GM12878 (cell line): ENCODE results near the gene CFDP1. TPM values are rescaled to one million over a fixed set of nuclear protein-coding genes. Genes with fewer than 3 reads are reported as not detected.
A peak's percentile ranks its signal among the peaks of the same experiment; 100 is the strongest.

Experiments used
- CBFB ChIP-seq: IDR thresholded peaks from 2 replicates; pipeline ENCODE4 v1.6.1; 2016; ENCODE audit warnings: antibody characterized with exemption, low read depth
- CHD2 ChIP-seq: IDR thresholded peaks from 2 replicates; pipeline ENCODE4 v1.6.1; 2011; ENCODE audit warnings: low read depth, low read length, improper control_type of control experiment, borderline replicate concordance
- HDGF ChIP-seq: fragments of 450-650 bp; IDR thresholded peaks from 2 replicates; pipeline ENCODE4 v1.6.1; 2016; ENCODE audit warnings: antibody characterized with exemption
- LARP7 ChIP-seq: fragments of 450-650 bp; IDR thresholded peaks from 2 replicates; pipeline ENCODE4 v1.6.1; 2017; ENCODE audit warnings: mild to moderate bottlenecking
- MEF2A ChIP-seq: IDR thresholded peaks from 2 replicates; pipeline ENCODE4 v1.6.1; 2011; ENCODE audit warnings: low read depth, mild to moderate bottlenecking, low read length, moderate library complexity; ENCODE audit not compliant: insufficient read depth
- MEF2B ChIP-seq: fragments of 450-650 bp; IDR thresholded peaks from 2 replicates; pipeline ENCODE4 v1.6.1; 2018; ENCODE audit warnings: mild to moderate bottlenecking, moderate library complexity; ENCODE audit not compliant: partially characterized antibody, poor library complexity, severe bottlenecking
- NR2F1 ChIP-seq: fragments of 450-650 bp; conservative IDR thresholded peaks from 2 replicates; pipeline ENCODE4 v1.6.1; 2017; ENCODE audit warnings: mild to moderate bottlenecking
- POU2F2 ChIP-seq: IDR thresholded peaks from 3 replicates; pipeline ENCODE4 v1.6.1; 2011; ENCODE audit warnings: low read depth, mild to moderate bottlenecking, low read length, borderline replicate concordance
- RUNX3 ChIP-seq: IDR thresholded peaks from 2 replicates; pipeline ENCODE4 v1.6.1; 2012; ENCODE audit warnings: low read length, inconsistent platforms
- SMC3 ChIP-seq: IDR thresholded peaks from 2 replicates; pipeline ENCODE4 v1.6.1; 2011; ENCODE audit warnings: low read length, improper control_type of control experiment, borderline replicate concordance
- TCF3 ChIP-seq: IDR thresholded peaks from 2 replicates; pipeline ENCODE4 v1.6.1; 2012; ENCODE audit warnings: low read depth, mild to moderate bottlenecking, low read length, borderline replicate concordance; ENCODE audit not compliant: insufficient read depth
- ZBED1 ChIP-seq: IDR thresholded peaks from 2 replicates; pipeline ENCODE4 v1.6.1; 2016; ENCODE audit warnings: borderline replicate concordance
- polyA plus RNA-seq, 11 experiments: library from polyadenylated mRNA; depleted of rRNA in 4 of 11; unstranded in 6 of 11; stranded (reverse) in 5 of 11; fragments of >200 nt; fragmentation: Nextera tagmentation in 4 of 11; fragmentation: Illumina TruSeq in 1 of 11; extraction: Ambion mirVana in 4 of 11; extraction: Trizol in 1 of 11; gene quantifications; 1 replicate in 1 of 11; 2 replicates in 10 of 11; pipeline versions ENCODE4 v1.2.1 to v1.2.3, GENCODE V29; 2011 to 2016; ENCODE audit warnings: inconsistent platforms in 2 of 11, missing spikeins in 2 of 11, low read depth in 1 of 11
- total RNA-seq, 4 experiments: library from RNA; depleted of rRNA in 3 of 4; stranded (reverse); fragments of >200 nt in 3 of 4; fragmentation: Illumina TruSeq in 1 of 4; extraction: Trizol in 1 of 4; gene quantifications; 2 replicates each; pipeline versions ENCODE4 v1.2.1 to v1.2.3, GENCODE V29; 2013 to 2021
- TF ChIP-seq, protein P1 (sequence below): fragments of 450-650 bp; IDR thresholded peaks from 2 replicates; pipeline ENCODE4 v1.6.1; 2017; ENCODE audit warnings: mild to moderate bottlenecking, low read depth, inconsistent platforms; ENCODE audit not compliant: poor library complexity, severe bottlenecking
- TF ChIP-seq, protein P2 (sequence below): fragments of 450-650 bp; IDR thresholded peaks from 2 replicates; pipeline ENCODE4 v1.6.1; 2016; ENCODE audit warnings: mild to moderate bottlenecking, moderate library complexity, borderline replicate concordance
- TF ChIP-seq, protein P3 (sequence below): fragments of 450-650 bp; IDR thresholded peaks from 2 replicates; pipeline ENCODE4 v1.6.1; 2017; ENCODE audit warnings: mild to moderate bottlenecking, moderate library complexity
- TF ChIP-seq, protein P4 (sequence below): fragments of 450-650 bp; conservative IDR thresholded peaks from 2 replicates; pipeline ENCODE4 v1.6.1; 2017; ENCODE audit warnings: mild to moderate bottlenecking, moderate library complexity
- TF ChIP-seq, protein P5 (sequence below): fragments of 450-650 bp; IDR thresholded peaks from 2 replicates; pipeline ENCODE4 v1.6.1; 2016; ENCODE audit warnings: mild to moderate bottlenecking

CFDP1 gene
- total and polyA plus RNA-seq, 10 of the 15 experiments (the other 5 are each of a cell fraction or from before 2014, with no cell fraction given): 22.3 to 64.8 (median 36.7) TPM

DNA sequence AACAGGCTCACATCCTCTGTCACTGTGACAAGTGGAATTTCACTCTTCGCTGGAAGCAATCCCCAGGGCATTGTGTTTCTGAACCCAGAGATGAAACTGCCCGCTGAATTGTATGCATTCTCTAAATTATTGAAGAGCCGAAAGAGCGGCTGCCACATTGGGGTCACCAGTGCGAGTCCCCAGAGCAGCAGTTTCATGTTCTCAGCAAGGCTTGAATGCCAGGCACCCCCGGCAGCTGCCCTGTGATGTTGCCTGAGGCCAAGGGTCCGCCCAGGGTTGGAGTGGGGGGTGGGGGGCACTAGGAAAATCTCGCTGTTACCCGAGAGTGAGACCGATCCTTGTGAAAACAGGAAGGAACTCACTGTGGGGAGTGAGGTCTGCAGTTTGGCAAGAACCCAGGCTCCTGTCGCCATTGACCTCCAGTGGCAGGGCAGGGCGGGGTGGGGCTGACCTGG lies 161.2 kb downstream of the CFDP1 start (continued):
- TF ChIP-seq, protein P1, sequence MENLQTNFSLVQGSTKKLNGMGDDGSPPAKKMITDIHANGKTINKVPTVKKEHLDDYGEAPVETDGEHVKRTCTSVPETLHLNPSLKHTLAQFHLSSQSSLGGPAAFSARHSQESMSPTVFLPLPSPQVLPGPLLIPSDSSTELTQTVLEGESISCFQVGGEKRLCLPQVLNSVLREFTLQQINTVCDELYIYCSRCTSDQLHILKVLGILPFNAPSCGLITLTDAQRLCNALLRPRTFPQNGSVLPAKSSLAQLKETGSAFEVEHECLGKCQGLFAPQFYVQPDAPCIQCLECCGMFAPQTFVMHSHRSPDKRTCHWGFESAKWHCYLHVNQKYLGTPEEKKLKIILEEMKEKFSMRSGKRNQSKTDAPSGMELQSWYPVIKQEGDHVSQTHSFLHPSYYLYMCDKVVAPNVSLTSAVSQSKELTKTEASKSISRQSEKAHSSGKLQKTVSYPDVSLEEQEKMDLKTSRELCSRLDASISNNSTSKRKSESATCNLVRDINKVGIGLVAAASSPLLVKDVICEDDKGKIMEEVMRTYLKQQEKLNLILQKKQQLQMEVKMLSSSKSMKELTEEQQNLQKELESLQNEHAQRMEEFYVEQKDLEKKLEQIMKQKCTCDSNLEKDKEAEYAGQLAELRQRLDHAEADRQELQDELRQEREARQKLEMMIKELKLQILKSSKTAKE: no peak
- TF ChIP-seq MEF2A: no peak
- TF ChIP-seq CBFB: no peak
- 0 out of 2 replicates have a peak, but pooled peaks have one; percentile 6 for TF ChIP-seq RUNX3
- TF ChIP-seq SMC3: no peak
- TF ChIP-seq ZBED1: no peak
- no peak for TF ChIP-seq POU2F2
- TF ChIP-seq, protein P2, sequence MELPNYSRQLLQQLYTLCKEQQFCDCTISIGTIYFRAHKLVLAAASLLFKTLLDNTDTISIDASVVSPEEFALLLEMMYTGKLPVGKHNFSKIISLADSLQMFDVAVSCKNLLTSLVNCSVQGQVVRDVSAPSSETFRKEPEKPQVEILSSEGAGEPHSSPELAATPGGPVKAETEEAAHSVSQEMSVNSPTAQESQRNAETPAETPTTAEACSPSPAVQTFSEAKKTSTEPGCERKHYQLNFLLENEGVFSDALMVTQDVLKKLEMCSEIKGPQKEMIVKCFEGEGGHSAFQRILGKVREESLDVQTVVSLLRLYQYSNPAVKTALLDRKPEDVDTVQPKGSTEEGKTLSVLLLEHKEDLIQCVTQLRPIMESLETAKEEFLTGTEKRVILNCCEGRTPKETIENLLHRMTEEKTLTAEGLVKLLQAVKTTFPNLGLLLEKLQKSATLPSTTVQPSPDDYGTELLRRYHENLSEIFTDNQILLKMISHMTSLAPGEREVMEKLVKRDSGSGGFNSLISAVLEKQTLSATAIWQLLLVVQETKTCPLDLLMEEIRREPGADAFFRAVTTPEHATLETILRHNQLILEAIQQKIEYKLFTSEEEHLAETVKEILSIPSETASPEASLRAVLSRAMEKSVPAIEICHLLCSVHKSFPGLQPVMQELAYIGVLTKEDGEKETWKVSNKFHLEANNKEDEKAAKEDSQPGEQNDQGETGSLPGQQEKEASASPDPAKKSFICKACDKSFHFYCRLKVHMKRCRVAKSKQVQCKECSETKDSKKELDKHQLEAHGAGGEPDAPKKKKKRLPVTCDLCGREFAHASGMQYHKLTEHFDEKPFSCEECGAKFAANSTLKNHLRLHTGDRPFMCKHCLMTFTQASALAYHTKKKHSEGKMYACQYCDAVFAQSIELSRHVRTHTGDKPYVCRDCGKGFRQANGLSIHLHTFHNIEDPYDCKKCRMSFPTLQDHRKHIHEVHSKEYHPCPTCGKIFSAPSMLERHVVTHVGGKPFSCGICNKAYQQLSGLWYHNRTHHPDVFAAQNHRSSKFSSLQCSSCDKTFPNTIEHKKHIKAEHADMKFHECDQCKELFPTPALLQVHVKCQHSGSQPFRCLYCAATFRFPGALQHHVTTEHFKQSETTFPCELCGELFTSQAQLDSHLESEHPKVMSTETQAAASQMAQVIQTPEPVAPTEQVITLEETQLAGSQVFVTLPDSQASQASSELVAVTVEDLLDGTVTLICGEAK: no peak
- no peak for TF ChIP-seq TCF3
- no peak for TF ChIP-seq HDGF
- TF ChIP-seq, protein P3, sequence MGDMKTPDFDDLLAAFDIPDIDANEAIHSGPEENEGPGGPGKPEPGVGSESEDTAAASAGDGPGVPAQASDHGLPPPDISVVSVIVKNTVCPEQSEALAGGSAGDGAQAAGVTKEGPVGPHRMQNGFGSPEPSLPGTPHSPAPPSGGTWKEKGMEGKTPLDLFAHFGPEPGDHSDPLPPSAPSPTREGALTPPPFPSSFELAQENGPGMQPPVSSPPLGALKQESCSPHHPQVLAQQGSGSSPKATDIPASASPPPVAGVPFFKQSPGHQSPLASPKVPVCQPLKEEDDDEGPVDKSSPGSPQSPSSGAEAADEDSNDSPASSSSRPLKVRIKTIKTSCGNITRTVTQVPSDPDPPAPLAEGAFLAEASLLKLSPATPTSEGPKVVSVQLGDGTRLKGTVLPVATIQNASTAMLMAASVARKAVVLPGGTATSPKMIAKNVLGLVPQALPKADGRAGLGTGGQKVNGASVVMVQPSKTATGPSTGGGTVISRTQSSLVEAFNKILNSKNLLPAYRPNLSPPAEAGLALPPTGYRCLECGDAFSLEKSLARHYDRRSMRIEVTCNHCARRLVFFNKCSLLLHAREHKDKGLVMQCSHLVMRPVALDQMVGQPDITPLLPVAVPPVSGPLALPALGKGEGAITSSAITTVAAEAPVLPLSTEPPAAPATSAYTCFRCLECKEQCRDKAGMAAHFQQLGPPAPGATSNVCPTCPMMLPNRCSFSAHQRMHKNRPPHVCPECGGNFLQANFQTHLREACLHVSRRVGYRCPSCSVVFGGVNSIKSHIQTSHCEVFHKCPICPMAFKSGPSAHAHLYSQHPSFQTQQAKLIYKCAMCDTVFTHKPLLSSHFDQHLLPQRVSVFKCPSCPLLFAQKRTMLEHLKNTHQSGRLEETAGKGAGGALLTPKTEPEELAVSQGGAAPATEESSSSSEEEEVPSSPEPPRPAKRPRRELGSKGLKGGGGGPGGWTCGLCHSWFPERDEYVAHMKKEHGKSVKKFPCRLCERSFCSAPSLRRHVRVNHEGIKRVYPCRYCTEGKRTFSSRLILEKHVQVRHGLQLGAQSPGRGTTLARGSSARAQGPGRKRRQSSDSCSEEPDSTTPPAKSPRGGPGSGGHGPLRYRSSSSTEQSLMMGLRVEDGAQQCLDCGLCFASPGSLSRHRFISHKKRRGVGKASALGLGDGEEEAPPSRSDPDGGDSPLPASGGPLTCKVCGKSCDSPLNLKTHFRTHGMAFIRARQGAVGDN: no peak
- TF ChIP-seq, protein P4, sequence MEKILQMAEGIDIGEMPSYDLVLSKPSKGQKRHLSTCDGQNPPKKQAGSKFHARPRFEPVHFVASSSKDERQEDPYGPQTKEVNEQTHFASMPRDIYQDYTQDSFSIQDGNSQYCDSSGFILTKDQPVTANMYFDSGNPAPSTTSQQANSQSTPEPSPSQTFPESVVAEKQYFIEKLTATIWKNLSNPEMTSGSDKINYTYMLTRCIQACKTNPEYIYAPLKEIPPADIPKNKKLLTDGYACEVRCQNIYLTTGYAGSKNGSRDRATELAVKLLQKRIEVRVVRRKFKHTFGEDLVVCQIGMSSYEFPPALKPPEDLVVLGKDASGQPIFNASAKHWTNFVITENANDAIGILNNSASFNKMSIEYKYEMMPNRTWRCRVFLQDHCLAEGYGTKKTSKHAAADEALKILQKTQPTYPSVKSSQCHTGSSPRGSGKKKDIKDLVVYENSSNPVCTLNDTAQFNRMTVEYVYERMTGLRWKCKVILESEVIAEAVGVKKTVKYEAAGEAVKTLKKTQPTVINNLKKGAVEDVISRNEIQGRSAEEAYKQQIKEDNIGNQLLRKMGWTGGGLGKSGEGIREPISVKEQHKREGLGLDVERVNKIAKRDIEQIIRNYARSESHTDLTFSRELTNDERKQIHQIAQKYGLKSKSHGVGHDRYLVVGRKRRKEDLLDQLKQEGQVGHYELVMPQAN: no peak
- TF ChIP-seq, protein P5, sequence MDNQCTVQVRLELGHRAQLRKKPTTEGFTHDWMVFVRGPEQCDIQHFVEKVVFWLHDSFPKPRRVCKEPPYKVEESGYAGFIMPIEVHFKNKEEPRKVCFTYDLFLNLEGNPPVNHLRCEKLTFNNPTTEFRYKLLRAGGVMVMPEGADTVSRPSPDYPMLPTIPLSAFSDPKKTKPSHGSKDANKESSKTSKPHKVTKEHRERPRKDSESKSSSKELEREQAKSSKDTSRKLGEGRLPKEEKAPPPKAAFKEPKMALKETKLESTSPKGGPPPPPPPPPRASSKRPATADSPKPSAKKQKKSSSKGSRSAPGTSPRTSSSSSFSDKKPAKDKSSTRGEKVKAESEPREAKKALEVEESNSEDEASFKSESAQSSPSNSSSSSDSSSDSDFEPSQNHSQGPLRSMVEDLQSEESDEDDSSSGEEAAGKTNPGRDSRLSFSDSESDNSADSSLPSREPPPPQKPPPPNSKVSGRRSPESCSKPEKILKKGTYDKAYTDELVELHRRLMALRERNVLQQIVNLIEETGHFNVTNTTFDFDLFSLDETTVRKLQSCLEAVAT: no peak
- peak; percentile 73 for TF ChIP-seq MEF2B
- no peak for TF ChIP-seq CHD2
- TF ChIP-seq LARP7: no peak
- TF ChIP-seq NR2F1: peak; percentile 31; the same call in 1 of the 2 replicates
